HCT116 (cell line): ENCODE data around the gene TLCD3A.

Experiments used
- REST ChIP-seq: IDR thresholded peaks from 2 replicates; pipeline ENCODE4 v1.6.1; 2012; ENCODE audit warnings: low read depth
- TF ChIP-seq, protein P1 (sequence below), 3 experiments: fragments of 200-600 bp in 1 of 3; sonication (generic) in 1 of 3; IDR thresholded peaks in 2 of 3; conservative IDR thresholded peaks in 1 of 3; 2 replicates each; pipeline ENCODE4 v1.5.1; 2012 to 2017; ENCODE audit warnings: low read depth in 2 of 3, low read length in 2 of 3, antibody characterized with exemption in 1 of 3, borderline replicate concordance in 1 of 3, control low read depth in 1 of 3, mild to moderate bottlenecking in 1 of 3, mixed read lengths in 1 of 3, mixed run types in 1 of 3, moderate library complexity in 1 of 3; ENCODE audit not compliant: insufficient read depth in 1 of 3

- no peak for TF ChIP-seq REST
- TF ChIP-seq, protein P1, sequence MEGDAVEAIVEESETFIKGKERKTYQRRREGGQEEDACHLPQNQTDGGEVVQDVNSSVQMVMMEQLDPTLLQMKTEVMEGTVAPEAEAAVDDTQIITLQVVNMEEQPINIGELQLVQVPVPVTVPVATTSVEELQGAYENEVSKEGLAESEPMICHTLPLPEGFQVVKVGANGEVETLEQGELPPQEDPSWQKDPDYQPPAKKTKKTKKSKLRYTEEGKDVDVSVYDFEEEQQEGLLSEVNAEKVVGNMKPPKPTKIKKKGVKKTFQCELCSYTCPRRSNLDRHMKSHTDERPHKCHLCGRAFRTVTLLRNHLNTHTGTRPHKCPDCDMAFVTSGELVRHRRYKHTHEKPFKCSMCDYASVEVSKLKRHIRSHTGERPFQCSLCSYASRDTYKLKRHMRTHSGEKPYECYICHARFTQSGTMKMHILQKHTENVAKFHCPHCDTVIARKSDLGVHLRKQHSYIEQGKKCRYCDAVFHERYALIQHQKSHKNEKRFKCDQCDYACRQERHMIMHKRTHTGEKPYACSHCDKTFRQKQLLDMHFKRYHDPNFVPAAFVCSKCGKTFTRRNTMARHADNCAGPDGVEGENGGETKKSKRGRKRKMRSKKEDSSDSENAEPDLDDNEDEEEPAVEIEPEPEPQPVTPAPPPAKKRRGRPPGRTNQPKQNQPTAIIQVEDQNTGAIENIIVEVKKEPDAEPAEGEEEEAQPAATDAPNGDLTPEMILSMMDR (IDR thresholded peaks at IDR 0.05 in 2 of 3, conservative IDR thresholded peaks at IDR 0.05 in 1 of 3; ENCODE audit: borderline replicate concordance in 1 of 3, insufficient read depth in 1 of 3, low read depth in 2 of 3, low read length in 2 of 3): peak; percentile 32 to 82 (median 68)
Observed at GRCh38 chr17:700504-701094, 31.8 kb upstream of the TLCD3A start.
